ENCODE data around the gene TFCP2L1. TPM values are rescaled to one million over a fixed set of nuclear protein-coding genes. Genes with fewer than 3 reads are reported as not detected.

The TFCP2L1 gene
- total RNA-seq, 2 donors from 2014 or later = 54.2 to 103 TPM

- DNase-seq = no peak
- TF ChIP-seq, protein P1, sequence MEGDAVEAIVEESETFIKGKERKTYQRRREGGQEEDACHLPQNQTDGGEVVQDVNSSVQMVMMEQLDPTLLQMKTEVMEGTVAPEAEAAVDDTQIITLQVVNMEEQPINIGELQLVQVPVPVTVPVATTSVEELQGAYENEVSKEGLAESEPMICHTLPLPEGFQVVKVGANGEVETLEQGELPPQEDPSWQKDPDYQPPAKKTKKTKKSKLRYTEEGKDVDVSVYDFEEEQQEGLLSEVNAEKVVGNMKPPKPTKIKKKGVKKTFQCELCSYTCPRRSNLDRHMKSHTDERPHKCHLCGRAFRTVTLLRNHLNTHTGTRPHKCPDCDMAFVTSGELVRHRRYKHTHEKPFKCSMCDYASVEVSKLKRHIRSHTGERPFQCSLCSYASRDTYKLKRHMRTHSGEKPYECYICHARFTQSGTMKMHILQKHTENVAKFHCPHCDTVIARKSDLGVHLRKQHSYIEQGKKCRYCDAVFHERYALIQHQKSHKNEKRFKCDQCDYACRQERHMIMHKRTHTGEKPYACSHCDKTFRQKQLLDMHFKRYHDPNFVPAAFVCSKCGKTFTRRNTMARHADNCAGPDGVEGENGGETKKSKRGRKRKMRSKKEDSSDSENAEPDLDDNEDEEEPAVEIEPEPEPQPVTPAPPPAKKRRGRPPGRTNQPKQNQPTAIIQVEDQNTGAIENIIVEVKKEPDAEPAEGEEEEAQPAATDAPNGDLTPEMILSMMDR (IDR thresholded peaks at IDR 0.05) = no peak
- no peaks in the 10 kb centered on the region for H3K9me3 ChIP-seq
- H3K4me3 ChIP-seq = no peak overlapping the region
- H3K36me3 ChIP-seq = no peaks in the 10 kb centered on the region
- H3K9ac ChIP-seq (ENCODE audit: low read depth in 2 of 2, low read length in 2 of 2) = no peak overlapping the region
- H3K27me3 ChIP-seq = no peaks in the 10 kb centered on the region
- intact Hi-C loops (cut with DNase I) = no loop called here
- no peaks in the 10 kb centered on the region for H3K4me1 ChIP-seq
- no peak overlapping the region for H3K27ac ChIP-seq
These were observed 111.2 kb downstream of the TFCP2L1 start for GRCh38 chr2:121173806-121174205.

- Histone ChIP-seq H3K36me3 (no peaks in the 10 kb centered on the region), H3K27ac (no peak overlapping the region), H3K4me1 (no peaks in the 10 kb centered on the region), H3K27me3 (no peaks in the 10 kb centered on the region), H3K9me3 (no peaks in the 10 kb centered on the region), H3K4me3 (no peak overlapping the region), H3K9ac (ENCODE audit: low read depth in 2 of 2, low read length in 2 of 2) (no peak overlapping the region)
- no peak for DNase-seq
- TF ChIP-seq, protein P1 (IDR thresholded peaks at IDR 0.05) = no peak
- intact Hi-C loops (cut with DNase I) = no loop called here
These were observed 111.9 kb downstream of the TFCP2L1 start for GRCh38 chr2:121173112-121173511.

DNA sequence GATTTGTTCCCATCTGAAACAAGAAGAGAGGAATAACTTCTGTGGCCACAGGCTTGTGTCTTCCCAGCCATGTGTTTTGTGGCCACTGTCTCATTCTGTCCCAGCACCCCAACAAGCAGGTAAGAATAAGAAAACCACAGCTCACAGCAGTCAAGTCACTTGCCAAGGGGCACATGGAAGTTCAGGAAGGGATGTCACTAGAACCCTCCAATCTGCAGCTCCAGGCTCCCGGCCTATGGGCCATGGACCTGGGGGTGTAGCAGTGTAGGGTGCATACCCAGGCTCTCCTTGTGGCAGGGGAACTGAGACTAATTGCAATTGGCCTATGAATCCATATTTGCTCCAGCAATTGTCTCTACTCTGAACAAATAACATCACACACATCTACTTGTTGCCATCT lies 112.5 kb downstream of the TFCP2L1 start:
- Histone ChIP-seq H3K36me3 (no peaks in the 10 kb centered on the region), H3K4me3 (no peak overlapping the region), H3K9ac (ENCODE audit: low read depth in 2 of 2, low read length in 2 of 2) (no peak overlapping the region), H3K9me3 (no peaks in the 10 kb centered on the region), H3K27ac (no peak overlapping the region), H3K4me1 (no peaks in the 10 kb centered on the region), H3K27me3 (no peaks in the 10 kb centered on the region)
- TF ChIP-seq, protein P1 (IDR thresholded peaks at IDR 0.05) = no peak
- intact Hi-C loops (cut with DNase I) = no loop called here
- DNase-seq = no peak

DNA sequence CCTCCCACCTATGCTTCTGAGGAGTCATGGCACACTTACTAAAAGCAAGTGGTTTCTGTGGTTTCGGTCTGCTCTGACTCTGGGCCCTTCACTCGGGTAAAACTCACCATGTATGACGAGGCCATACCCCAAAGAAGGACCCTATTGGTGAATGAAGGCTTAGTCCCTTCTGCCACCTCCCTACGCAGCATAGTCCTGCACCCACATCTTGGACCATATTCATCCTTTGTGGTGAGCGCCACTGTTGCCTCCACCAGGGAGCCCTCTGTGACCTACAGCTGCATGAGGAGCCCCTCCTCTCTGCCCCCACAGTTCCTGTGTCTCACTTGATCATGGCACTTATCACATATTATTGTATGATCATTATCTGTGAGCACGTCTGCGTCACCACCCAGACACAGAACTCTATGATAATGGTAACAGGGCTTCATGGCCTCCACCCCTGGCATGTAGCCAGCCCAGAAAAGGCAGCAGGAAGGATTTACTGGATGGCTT lies 113.3 kb downstream of the TFCP2L1 start:
- H3K9ac ChIP-seq (ENCODE audit: low read depth in 2 of 2, low read length in 2 of 2) = no peak overlapping the region
- intact Hi-C loops (cut with DNase I) = no loop called here
- no peaks in the 10 kb centered on the region for H3K9me3 ChIP-seq
- no peak overlapping the region for H3K4me3 ChIP-seq
- no peak overlapping the region for H3K27ac ChIP-seq
- no peaks in the 10 kb centered on the region for H3K27me3 ChIP-seq
- H3K36me3 ChIP-seq = no peaks in the 10 kb centered on the region
- no peaks in the 10 kb centered on the region for H3K4me1 ChIP-seq
- DNase-seq = no peak
- TF ChIP-seq, protein P1 (IDR thresholded peaks at IDR 0.05) = no peak

DNA sequence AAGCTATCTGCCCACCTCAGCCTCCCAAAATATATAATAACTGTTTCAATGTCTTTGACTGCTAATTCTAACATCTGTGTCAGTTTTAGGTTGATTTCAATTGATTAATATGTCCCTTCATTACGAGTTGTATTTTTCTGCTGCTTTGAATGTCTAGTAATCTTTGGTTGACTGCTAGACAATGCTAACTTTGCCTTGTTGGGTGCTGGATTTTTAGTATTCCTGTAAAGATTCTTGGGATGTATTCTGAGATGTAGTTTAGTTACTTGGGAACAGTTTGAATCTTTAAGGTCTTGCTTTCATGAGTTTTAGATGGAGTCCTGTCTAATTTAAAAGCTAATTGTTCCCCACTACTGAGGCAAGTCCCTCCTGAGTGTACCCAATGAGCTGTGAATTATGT lies 114.4 kb downstream of the TFCP2L1 start:
- TF ChIP-seq, protein P1 (IDR thresholded peaks at IDR 0.05) = no peak
- Histone ChIP-seq H3K4me3 (no peak overlapping the region), H3K27me3 (no peaks in the 10 kb centered on the region), H3K9ac (ENCODE audit: low read depth in 2 of 2, low read length in 2 of 2) (no peak overlapping the region), H3K36me3 (no peaks in the 10 kb centered on the region), H3K4me1 (no peaks in the 10 kb centered on the region), H3K9me3 (no peaks in the 10 kb centered on the region), H3K27ac (no peak overlapping the region)
- intact Hi-C loops (cut with DNase I) = no loop called here
- DNase-seq = no peak
